Neural progenitor cell (in vitro differentiated cells): Measurements from ENCODE around the gene HAO2. TPM values are rescaled to one million over a fixed set of nuclear protein-coding genes. Genes with fewer than 3 reads are reported as not detected.

ENCODE experiments used
- DNase-seq: peaks from one replicate; pipeline ENCODE4 v3.0.0-alpha.2; 2016; ENCODE audit warnings: low spot score
- H2AFZ ChIP-seq: fragments of 200-600 bp; sonication (generic); replicated peaks from 2 replicates; pipeline ENCODE4 v1.6.1; 2016; ENCODE audit warnings: antibody characterized with exemption
- H3F3A ChIP-seq: fragments of 200-600 bp; sonication (generic); 2 replicates; pipeline ENCODE4 v1.6.1; 2016; ENCODE audit warnings: antibody characterized with exemption, low read depth
- H3K27ac ChIP-seq: fragments of 200-600 bp; sonication (generic); 2 replicates; pipeline ENCODE4 v1.5.1; 2016; ENCODE audit warnings: mild to moderate bottlenecking
- H3K27me3 ChIP-seq: fragments of 200-600 bp; sonication (generic); 2 replicates; pipeline ENCODE4 v1.6.1; 2016; ENCODE audit warnings: mild to moderate bottlenecking, moderate library complexity
- H3K36me3 ChIP-seq: fragments of 200-600 bp; sonication (generic); 2 replicates; pipeline ENCODE4 v1.5.1; 2016
- H3K4me1 ChIP-seq: fragments of 200-600 bp; sonication (generic); 2 replicates; pipeline ENCODE4 v1.6.1; 2016; ENCODE audit warnings: mixed run types
- H3K4me2 ChIP-seq: fragments of 200-600 bp; sonication (generic); 2 replicates; pipeline ENCODE4 v1.6.1; 2016
- H3K4me3 ChIP-seq: fragments of 200-600 bp; sonication (generic); 2 replicates; pipeline ENCODE4 v1.5.1; 2016
- H3K79me2 ChIP-seq: fragments of 200-600 bp; sonication (generic); 2 replicates; pipeline ENCODE4 v1.6.1; 2016; ENCODE audit warnings: low read depth
- H3K9ac ChIP-seq: fragments of 200-600 bp; sonication (generic); 2 replicates; pipeline ENCODE4 v1.6.1; 2016
- H3K9me3 ChIP-seq: fragments of 200-600 bp; sonication (generic); 2 replicates; pipeline ENCODE4 v1.5.1; 2016; ENCODE audit warnings: low read depth
- H4K20me1 ChIP-seq: fragments of 200-600 bp; sonication (generic); 2 replicates; pipeline ENCODE4 v1.6.1; 2016; ENCODE audit warnings: low read depth
- H3K27ac Mint-ChIP-seq: 3 replicates; pipeline ENCODE4 v1.8.0; 2021; ENCODE audit warnings: mixed read lengths
- H3K27me3 Mint-ChIP-seq: 2 replicates; pipeline ENCODE4 v1.8.0; 2022; ENCODE audit warnings: low read depth, mild to moderate bottlenecking, inconsistent platforms, moderate library complexity, mixed read lengths; ENCODE audit not compliant: insufficient read depth
- H3K36me3 Mint-ChIP-seq: 3 replicates; pipeline ENCODE4 v1.8.0; 2021; ENCODE audit warnings: mixed read lengths
- H3K4me1 Mint-ChIP-seq: 3 replicates; pipeline ENCODE4 v1.8.0; 2021; ENCODE audit warnings: mixed read lengths
- H3K4me3 Mint-ChIP-seq: 3 replicates; pipeline ENCODE4 v1.8.0; 2021; ENCODE audit warnings: mild to moderate bottlenecking, moderate library complexity, mixed read lengths
- H3K9me3 Mint-ChIP-seq: 3 replicates; pipeline ENCODE4 v1.8.0; 2020; ENCODE audit warnings: mixed read lengths
- CTCF ChIP-seq: fragments of 200-600 bp; sonication (generic); IDR thresholded peaks from 2 replicates; pipeline ENCODE4 v1.5.1; 2017; ENCODE audit warnings: antibody characterized with exemption, mild to moderate bottlenecking
- EZH2 ChIP-seq: fragments of 200-600 bp; sonication (generic); IDR thresholded peaks from 2 replicates; pipeline ENCODE4 v1.6.1; 2017; ENCODE audit warnings: antibody characterized with exemption, mild to moderate bottlenecking, moderate library complexity
- EZH2phosphoT487 ChIP-seq: fragments of 200-600 bp; sonication (generic); IDR thresholded peaks from 2 replicates; pipeline ENCODE4 v1.6.1; 2017; ENCODE audit warnings: antibody characterized with exemption
- total RNA-seq: library from RNA; depleted of rRNA; stranded (reverse); fragments of >200 nt; gene quantifications from 2 replicates; pipeline ENCODE4 v1.2.3, GENCODE V29; 2015; ENCODE audit warnings: low replicate concordance

Gene HAO2
- total RNA-seq, 1 donor from 2014 or later, result not detected

GRCh38 chr1:119384591-119384990 is 16.0 kb downstream of the HAO2 start:
- H3K4me1 Mint-ChIP-seq, result no peaks in the 10 kb centered on the region
- no peaks in the 10 kb centered on the region for H3K36me3 ChIP-seq

GRCh38 chr1:119385650-119386049 is 17.1 kb downstream of the HAO2 start:
- Histone ChIP-seq H3K9ac (no peak overlapping the region), H3K79me2 (no peaks in the 10 kb centered on the region), H3F3A (peaks cover 3% of the 10 kb centered on the region), H3K4me1 (peaks cover 10% of the 10 kb centered on the region), H3K4me3 (no peak overlapping the region), H2AFZ (no peak overlapping the region), H3K4me2 (no peak overlapping the region), H3K36me3 (no peaks in the 10 kb centered on the region), H3K27me3 (no peaks in the 10 kb centered on the region), H3K9me3 (no peaks in the 10 kb centered on the region), H3K27ac (no peak overlapping the region), H4K20me1 (no peaks in the 10 kb centered on the region)
- H3K27ac Mint-ChIP-seq, result no peak overlapping the region
- no peaks in the 10 kb centered on the region for H3K9me3 Mint-ChIP-seq
- no peak for DNase-seq
- TF ChIP-seq EZH2, result no peak
- no peak for TF ChIP-seq CTCF
- no peak for TF ChIP-seq EZH2phosphoT487
- no peaks in the 10 kb centered on the region for H3K36me3 Mint-ChIP-seq
- H3K4me3 Mint-ChIP-seq, result no peak overlapping the region
- no peaks in the 10 kb centered on the region for H3K4me1 Mint-ChIP-seq
- H3K27me3 Mint-ChIP-seq, result peaks cover 3% of the 10 kb centered on the region

More at GRCh38 chr1:119384591-119384990, 16.0 kb downstream of the HAO2 start:
- Histone ChIP-seq H4K20me1 (no peaks in the 10 kb centered on the region), H3K4me1 (peaks cover 10% of the 10 kb centered on the region), H3K9ac (no peak overlapping the region), H3F3A (peaks cover 3% of the 10 kb centered on the region), H3K4me3 (no peak overlapping the region), H3K27me3 (no peaks in the 10 kb centered on the region), H3K9me3 (no peaks in the 10 kb centered on the region), H2AFZ (no peak overlapping the region), H3K4me2 (no peak overlapping the region), H3K79me2 (no peaks in the 10 kb centered on the region), H3K27ac (no peak overlapping the region)
- no peak for DNase-seq
- Mint-ChIP-seq H3K27me3 (peaks cover 3% of the 10 kb centered on the region), H3K4me3 (no peak overlapping the region), H3K36me3 (no peaks in the 10 kb centered on the region), H3K27ac (no peak overlapping the region), H3K9me3 (no peaks in the 10 kb centered on the region)
- TF ChIP-seq CTCF (no peak), EZH2 (no peak), EZH2phosphoT487 (no peak)

GRCh38 chr1:119387858-119388257 is 19.3 kb downstream of the HAO2 start:
- Mint-ChIP-seq H3K9me3 (no peaks in the 10 kb centered on the region), H3K27ac (no peak overlapping the region), H3K4me3 (no peak overlapping the region), H3K27me3 (peaks cover 2% of the 10 kb centered on the region), H3K4me1 (no peaks in the 10 kb centered on the region), H3K36me3 (no peaks in the 10 kb centered on the region)
- Histone ChIP-seq H3K9ac (no peak overlapping the region), H3K36me3 (no peaks in the 10 kb centered on the region), H3K79me2 (no peaks in the 10 kb centered on the region), H3K4me2 (no peak overlapping the region), H3K9me3 (no peaks in the 10 kb centered on the region), H3K4me3 (no peak overlapping the region), H4K20me1 (no peaks in the 10 kb centered on the region), H3K27ac (no peak overlapping the region), H3K27me3 (no peaks in the 10 kb centered on the region), H2AFZ (no peak overlapping the region), H3F3A (peaks cover 3% of the 10 kb centered on the region), H3K4me1 (peaks cover 10% of the 10 kb centered on the region)
- no peak for TF ChIP-seq CTCF
- no peak for TF ChIP-seq EZH2
- TF ChIP-seq EZH2phosphoT487, result no peak
- peak; percentile 11 for DNase-seq
